GM21576 (cell line): ENCODE measurements around the gene TOX2.

ENCODE experiments used
- ATAC-seq: cut with Tn5 transposase; IDR thresholded peaks from one replicate; pipeline ENCODE4 v1.9.1; 2021; ENCODE audit warnings: mild to moderate bottlenecking, moderate library complexity; ENCODE audit not compliant: unreplicated experiment

The TOX2 gene

GRCh38 chr20:44052166-44052565, 137.5 kb downstream of the TOX2 start:
- ATAC-seq, result no peak

DNA sequence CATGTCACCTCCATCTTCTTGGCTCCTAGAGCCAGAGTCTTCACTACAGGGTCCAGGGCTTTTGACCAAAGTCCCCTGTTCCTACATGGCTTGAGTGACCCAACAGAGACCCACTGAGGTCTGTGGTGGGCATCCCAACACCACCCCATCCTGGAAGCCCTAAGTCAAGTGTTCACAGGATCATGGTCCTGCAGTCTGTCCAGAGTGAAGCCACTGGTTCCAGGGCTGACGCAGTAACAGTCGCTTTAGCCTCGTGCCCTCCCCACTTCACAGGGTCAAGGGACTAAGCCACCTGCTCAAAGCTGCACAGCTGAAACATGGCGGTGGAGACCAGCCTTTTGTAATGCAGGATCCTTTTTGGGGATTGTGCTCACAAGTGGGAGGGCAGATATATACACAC, 138.4 kb downstream of the TOX2 start:
- ATAC-seq, result no peak

GRCh38 chr20:44054118-44054517, 139.5 kb downstream of the TOX2 start:
- no peak for ATAC-seq

- no peak for ATAC-seq
These were observed 140.2 kb downstream of the TOX2 start for GRCh38 chr20:44054849-44055248.

- no peak for ATAC-seq
These were observed 141.5 kb downstream of the TOX2 start for GRCh38 chr20:44056010-44056698.

DNA sequence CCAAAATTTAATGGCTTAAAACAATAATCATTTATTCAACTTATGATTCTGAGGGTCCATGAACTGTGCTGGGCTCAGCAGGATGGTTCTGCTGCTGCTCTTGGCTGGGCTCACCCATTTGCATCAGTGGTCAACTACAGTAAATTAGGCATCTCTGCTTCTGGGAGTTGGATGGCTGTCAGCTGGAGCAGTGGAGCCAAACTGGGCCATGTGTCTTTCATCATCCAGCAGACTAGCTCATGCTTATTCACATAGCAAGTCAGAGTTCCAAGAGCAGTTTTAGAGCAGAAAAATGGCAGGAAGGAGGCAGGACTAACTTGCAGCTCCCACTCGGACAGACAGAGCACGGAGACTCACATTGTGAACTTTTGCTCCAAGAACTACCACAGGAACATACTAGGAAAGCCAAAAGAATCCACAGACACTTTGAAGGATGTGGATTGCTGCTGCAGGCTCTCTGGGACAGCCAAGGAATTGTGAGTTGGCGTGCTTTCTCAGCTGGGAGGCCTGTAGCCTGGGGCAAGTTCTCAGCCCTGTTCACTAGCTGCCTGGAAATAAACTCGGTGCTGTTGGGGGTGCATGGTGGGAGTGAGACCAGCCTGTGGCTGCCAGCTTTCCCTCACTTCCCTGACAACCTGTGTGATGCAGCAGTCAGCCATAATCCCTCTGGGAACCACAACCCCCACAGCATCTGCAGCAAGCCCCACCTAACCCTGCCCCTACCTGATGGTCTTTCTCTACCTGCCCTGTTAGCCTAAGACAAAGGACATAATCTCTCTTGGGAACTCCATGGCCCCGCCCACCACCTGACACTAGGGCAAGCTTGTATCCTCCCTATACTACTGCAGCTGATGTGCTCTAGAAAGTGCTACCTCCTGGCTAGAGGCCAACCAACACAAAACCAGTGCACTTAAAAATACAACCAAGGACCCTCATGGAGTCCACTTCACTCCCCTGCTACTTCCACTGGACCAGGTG, 143.3 kb downstream of the TOX2 start:
- ATAC-seq, result no peak

GRCh38 chr20:44064501-44065400, 150.1 kb downstream of the TOX2 start:
- ATAC-seq, result no peak

GRCh38 chr20:44065401-44066340, 151.0 kb downstream of the TOX2 start:
- no peak for ATAC-seq

GRCh38 chr20:44066645-44067606, 152.3 kb downstream of the TOX2 start:
- no peak for ATAC-seq

DNA sequence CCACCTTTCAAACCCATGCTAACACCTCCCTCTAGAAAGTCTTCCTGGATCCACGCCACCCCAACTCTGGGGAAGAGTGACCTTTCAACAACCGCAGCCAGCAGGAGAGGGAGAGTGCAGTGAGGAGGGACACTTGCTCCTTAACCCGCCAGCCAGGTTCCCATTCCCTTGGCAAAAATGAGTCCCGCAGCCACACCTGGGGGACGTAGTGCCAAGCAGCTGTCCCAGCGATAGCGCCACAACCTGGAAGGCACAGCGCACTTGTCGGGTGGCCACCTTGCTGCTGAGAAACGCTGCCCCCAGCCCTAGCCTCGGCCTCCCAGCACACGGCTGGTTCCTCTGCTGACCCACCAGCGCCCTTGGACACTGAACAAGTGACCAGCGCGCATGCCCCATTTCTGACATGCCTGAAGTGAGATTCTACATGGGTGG, 153.0 kb downstream of the TOX2 start:
- ATAC-seq, result no peak

GRCh38 chr20:44068316-44069201, 153.9 kb downstream of the TOX2 start:
- ATAC-seq, result no peak

DNA sequence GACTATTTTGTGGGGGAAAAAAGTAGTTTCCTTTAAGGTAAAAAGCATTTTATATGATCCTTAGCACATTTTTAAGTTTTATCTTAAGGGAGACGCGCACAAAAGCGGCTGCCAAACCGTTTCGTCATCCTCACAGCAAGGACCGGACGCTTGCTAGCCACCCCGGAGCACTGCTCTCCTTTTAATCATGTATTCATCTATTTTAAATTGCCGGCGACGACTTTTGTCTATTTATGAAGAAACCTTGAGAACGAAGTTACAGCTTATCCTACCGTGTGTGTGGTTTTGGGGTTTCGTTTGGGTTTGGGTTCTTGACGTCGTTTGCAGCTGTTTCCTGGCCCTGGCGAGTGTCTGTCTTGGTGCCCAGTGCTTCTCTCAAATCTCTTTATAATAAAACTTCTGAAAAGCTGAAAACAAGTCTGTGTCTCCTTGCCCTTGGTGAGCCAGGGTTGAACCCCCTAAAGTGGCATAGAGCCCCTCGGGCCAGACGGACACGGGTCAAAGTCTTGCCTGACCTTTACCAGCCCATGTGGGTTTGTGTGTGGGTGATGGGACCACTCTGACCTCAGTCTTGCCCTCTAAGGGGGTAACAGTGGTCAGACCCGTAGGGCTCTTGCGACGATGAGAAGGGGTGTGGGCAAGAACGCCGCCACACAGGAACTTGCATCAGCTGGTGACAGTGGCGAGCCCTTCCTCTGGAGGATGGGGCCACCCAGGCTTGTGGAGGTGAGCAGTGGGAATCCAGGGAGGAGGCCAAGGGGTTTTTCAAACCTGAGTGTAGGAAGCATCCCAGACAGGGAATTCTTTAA, 154.8 kb downstream of the TOX2 start:
- no peak for ATAC-seq

DNA sequence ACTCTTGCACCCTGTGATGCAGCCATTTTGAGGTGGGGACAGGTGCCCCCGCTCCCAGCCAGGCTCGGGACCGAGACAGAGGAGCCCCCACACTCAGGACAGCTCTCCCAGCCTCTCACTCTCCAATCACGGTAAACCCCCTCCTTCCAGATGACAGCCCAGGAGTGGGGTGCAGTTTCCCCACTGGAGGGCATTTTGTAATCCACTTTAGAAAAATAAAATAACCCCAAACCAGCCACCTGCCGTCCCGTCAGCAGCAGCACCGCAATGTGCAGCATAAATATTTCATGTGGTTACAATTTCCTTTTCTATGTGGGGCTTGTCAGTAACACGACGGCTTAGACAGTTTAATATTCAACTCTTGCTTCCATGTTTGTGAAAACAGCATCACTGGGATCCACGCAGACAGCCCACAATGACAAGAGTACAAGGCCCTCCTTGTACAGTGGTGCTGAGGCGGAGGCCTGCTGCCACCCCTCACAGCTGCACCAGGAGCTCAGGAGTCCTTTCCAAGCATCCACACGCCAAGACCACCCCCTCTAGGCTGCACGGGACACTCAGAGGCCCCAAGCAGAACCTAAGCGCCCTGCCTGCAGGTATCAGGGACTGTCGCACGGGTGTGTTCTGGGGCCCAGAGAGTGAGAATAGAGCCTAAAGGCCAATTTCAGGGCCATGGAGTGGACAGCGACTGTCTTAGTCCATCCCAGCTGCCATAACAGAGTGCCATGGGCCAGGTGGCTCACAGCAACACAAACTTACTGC, 155.7 kb downstream of the TOX2 start:
- no peak for ATAC-seq

GRCh38 chr20:44071057-44071456, 156.4 kb downstream of the TOX2 start:
- no peak for ATAC-seq

DNA sequence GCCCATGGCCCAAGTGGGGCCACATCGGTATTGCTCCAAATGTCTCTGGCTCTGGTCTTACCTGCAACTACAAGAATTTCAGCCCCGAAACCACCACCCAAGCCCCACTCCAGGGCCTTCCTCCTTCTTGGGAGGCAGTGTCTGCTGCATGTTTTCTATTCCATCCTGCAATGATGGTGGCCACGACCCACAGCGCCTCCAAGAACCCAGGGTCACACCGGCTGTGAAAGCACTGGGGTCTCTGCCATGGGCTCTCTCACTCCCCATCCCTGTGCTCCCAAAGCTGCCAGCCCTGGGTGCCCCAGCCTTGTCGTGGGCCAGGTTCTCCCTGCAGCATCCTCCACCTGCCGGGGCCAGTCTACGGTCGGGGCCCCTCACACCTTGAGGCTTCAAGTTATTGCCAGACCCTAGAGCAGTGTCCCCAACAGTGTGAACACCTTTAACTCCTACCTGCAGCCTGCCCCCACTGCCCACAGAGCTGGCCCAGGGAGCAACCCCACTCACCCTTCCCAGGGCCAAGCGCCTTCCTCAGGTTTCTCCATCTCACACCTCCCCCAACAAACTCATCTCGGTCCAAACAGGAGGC, 157.0 kb downstream of the TOX2 start:
- no peak for ATAC-seq

DNA sequence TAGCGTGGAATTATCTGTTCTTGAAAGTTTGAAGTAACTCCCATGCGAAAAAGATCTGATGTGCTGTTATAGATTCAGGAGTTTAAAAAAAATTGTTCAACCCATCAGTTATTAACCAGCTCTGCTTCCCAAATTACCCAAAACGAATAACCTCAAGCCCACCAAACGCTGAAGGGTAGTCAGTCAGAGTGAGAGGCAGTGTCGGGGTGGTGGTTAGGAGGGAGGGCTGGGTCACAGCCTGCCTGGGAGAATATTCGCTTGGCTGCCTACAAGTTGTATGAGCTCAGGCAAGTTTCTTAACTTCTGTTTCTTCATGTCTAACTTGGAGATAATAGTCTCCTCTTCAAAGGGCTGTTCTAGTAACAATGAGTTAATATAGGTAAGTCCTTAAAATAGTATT, 157.7 kb downstream of the TOX2 start:
- ATAC-seq, result no peak
